Measurements from ENCODE around the gene MAPK13.

MAPK13 gene

GRCh38 chr6:36150283-36150682, 20.0 kb downstream of the MAPK13 start:
- no peak for DNase-seq (ENCODE audit: low read depth)

- no peak for DNase-seq (ENCODE audit: low read depth)
These were observed 24.0 kb downstream of the MAPK13 start for GRCh38 chr6:36154286-36154685.

GRCh38 chr6:36155662-36156061, 25.3 kb downstream of the MAPK13 start:
- no peak for DNase-seq (ENCODE audit: low read depth)

GRCh38 chr6:36160147-36160760, 29.9 kb downstream of the MAPK13 start:
- no peak for DNase-seq (ENCODE audit: low read depth)

GRCh38 chr6:36169023-36170007, 39.0 kb downstream of the MAPK13 start:
- no peak for DNase-seq (ENCODE audit: low read depth)

- no peak for DNase-seq (ENCODE audit: low read depth)
These were observed 40.4 kb downstream of the MAPK13 start for GRCh38 chr6:36170704-36171103.

GRCh38 chr6:36171573-36171972, 41.3 kb downstream of the MAPK13 start:
- no peak for DNase-seq (ENCODE audit: low read depth)

GRCh38 chr6:36177166-36177565, 46.9 kb downstream of the MAPK13 start:
- no peak for DNase-seq (ENCODE audit: low read depth)

- DNase-seq (ENCODE audit: low read depth) = no peak
These were observed 48.2 kb downstream of the MAPK13 start for GRCh38 chr6:36178544-36178943.

GRCh38 chr6:36180126-36180525, 49.8 kb downstream of the MAPK13 start:
- no peak for DNase-seq (ENCODE audit: low read depth)

- no peak for DNase-seq (ENCODE audit: low read depth)
These were observed 54.0 kb downstream of the MAPK13 start for GRCh38 chr6:36184311-36184710.

- DNase-seq (ENCODE audit: low read depth) = no peak
These were observed 55.9 kb downstream of the MAPK13 start for GRCh38 chr6:36186199-36186598.

- DNase-seq (ENCODE audit: low read depth) = no peak
These were observed 57.1 kb downstream of the MAPK13 start for GRCh38 chr6:36187446-36187845.

All from T follicular helper cell (primary cell).